ENCODE results near the gene ADAT2. TPM values are rescaled to one million over a fixed set of nuclear protein-coding genes. Genes with fewer than 3 reads are reported as not detected.

ADAT2 gene
- polyA plus RNA-seq, 6 donors from 2014 or later = 1.8 to 2.2 (median 2.0) TPM

DNA sequence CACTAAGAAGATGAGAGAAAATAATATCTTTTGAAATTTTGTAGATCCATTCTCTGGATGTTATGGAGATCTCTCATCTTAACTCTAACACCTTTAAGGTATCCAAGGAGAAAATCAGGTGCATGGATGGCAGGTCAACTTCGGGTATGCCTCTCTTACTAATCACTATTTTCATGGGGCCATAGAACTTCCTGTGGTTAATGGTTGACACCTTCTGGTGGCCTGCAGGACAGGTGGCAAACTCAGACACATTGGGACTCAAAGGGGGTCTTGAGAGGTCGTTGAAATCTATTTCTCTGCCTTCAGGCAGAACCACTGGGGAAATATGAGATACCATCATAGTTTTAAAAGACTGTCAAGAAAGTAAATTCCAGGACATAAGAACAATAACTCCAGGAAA, 76.5 kb downstream of the ADAT2 start:
- no peaks in the 10 kb centered on the region for H3K4me1 Mint-ChIP-seq
- DNase-seq (no peak), ATAC-seq (ENCODE audit: low read depth in 2 of 2) (no peak)
- peaks cover 10 to 19% (median 18%) of the 10 kb centered on the region in 3 donors for H3K27me3 Mint-ChIP-seq
- no peak overlapping the region for H3K27ac Mint-ChIP-seq
- no peaks in the 10 kb centered on the region for H3K36me3 Mint-ChIP-seq
- H3K9me3 Mint-ChIP-seq = peaks cover 0 to 15% (median 5%) of the 10 kb centered on the region in 7 donors
- H3K4me3 Mint-ChIP-seq = no peak overlapping the region

Other genes with a start within 250 kb of the ADAT2 start
- gene PEX3, start 110 bp upstream of the ADAT2 start, polyA plus RNA-seq (ENCODE audit: low read depth in 6 of 6) = 10 to 100 TPM; 19.5 to 36.4 (median 27.0) TPM
- 10 to 100 TPM in 5 of 6 donors, 1 to 10 TPM in 1; 9.0 to 17.5 (median 11.2) TPM for gene FUCA2, start 61.0 kb upstream of the ADAT2 start, polyA plus RNA-seq (ENCODE audit: low read depth in 6 of 6)
- gene PHACTR2, start 227.3 kb upstream of the ADAT2 start, polyA plus RNA-seq (ENCODE audit: low read depth in 6 of 6) = 1 to 10 TPM in 5 of 6 donors, under 1 TPM in 1; 0.05 to 3.5 (median 1.5) TPM

Data from naive B cell (primary cell).